K562 (cell line): ENCODE measurements around the gene KIAA0825.

ENCODE experiments used
- ARNT ChIP-seq, 2 experiments: fragments of 450-650 bp; IDR thresholded peaks; 2 replicates each; pipeline ENCODE4 v1.6.1; 2016; ENCODE audit warnings: mild to moderate bottlenecking in 1 of 2
- PML ChIP-seq: IDR thresholded peaks from 2 replicates; pipeline ENCODE4 v1.6.1; 2012; ENCODE audit warnings: low read length, inconsistent platforms
- ZBTB43 ChIP-seq: sonication (generic); formaldehyde crosslinking; IDR thresholded peaks from 2 replicates; pipeline ENCODE4 v1.8.0; 2023; ENCODE audit warnings: mild to moderate bottlenecking, missing genetic modification reagents
- ZKSCAN8 ChIP-seq: fragments of 200-800 bp; sonication (Bioruptor generic); IDR thresholded peaks from 2 replicates; pipeline ENCODE4 v1.6.1; 2016; ENCODE audit warnings: missing genetic modification characterization, missing compliant biosample characterization

- TF ChIP-seq ZKSCAN8 (no peak), ZBTB43 (CRISPR knock-in tag) (no peak), ARNT (IDR thresholded peaks at IDR 0.05) (no peak), PML (no peak)
Observed at GRCh38 chr5:94614156-94614805, 4.1 kb downstream of the KIAA0825 start.
